GM18505 (cell line): ENCODE results near the gene COA1.
"Not testable (repeated sequence)": the region's sequence is repeated elsewhere in the genome, so short reads cannot be mapped to it uniquely, and the experiment has no call there.

Experiments
- ATAC-seq: cut with Tn5 transposase; IDR thresholded peaks from one replicate; pipeline ENCODE4 v1.9.1; 2021; ENCODE audit not compliant: unreplicated experiment
- POLR2A ChIP-seq: IDR thresholded peaks from 4 replicates; pipeline ENCODE4 v1.6.1; 2011; ENCODE audit warnings: borderline replicate concordance; ENCODE audit not compliant: insufficient read depth, insufficient read length; ENCODE audit errors: extremely low read depth

Gene COA1

DNA sequence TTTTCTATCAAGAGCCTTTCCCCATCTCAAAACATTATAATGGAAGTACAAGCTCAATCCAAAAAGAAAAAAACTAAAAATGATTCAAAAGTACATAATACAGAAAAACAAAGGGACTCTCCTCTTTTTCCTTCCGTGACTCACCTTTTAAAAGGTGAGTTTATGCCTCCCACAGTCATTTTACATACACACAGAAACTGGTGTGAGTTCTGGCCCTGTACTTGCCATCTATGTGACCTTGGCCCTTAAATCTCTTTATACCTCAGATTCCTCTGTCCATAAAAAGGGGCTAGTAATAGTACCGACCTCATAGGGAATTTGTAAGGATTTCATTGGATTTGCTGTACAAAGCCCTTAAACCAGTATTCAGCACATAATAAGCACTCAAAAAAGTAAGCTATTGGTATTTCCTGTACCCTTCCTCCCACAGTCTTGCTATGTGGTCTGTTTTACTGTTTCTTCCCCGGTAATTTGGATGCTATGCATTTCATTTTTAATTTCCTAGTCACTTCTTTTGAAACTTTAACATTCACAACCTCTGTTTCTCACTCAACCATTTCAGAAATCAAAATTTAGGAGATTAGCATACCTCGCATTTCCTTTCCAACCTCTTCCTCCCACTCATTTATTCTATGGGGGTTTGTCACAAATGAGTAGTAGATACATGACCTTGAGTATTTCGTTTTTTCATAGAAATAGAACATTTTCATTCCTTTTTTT, 107.4 kb downstream of the COA1 start:
- TF ChIP-seq POLR2A, result no peak
- ATAC-seq, result no peak

DNA sequence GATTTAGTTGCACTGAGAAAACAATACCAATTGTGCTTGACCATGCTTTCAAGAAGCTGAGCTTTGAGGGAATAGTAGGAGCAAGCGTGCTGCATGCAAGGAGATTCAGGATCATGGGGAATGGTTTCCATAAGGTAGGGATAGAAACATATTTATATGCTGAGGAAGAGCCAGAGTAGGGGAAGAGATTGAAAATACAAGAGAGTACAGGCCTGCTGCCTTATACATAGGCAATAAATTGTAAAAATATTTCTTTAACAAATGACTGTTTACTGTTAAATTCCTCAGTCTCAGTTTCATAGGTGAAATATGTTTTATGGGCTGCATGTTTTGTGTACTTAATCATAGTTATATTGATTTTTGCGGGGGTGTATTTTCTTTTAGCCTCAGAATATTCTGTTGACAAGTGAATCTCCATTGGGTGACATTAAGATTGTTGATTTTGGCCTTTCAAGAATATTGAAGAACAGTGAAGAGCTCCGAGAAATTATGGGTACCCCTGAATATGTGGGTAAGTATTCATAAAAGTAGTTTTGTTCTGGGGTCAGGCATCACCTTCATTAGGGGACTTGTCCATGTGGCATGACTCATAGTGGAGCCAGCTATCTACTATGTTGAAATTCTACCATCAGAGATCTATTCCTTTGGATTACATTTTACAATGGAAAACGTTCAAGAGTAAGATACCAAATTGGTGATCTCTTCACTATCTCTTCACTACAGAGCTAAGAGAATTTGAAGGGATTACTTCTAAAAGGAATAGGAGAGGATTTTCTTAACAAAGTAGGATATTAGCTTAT, 109.9 kb downstream of the COA1 start:
- no peak for TF ChIP-seq POLR2A
- no peak for ATAC-seq

DNA sequence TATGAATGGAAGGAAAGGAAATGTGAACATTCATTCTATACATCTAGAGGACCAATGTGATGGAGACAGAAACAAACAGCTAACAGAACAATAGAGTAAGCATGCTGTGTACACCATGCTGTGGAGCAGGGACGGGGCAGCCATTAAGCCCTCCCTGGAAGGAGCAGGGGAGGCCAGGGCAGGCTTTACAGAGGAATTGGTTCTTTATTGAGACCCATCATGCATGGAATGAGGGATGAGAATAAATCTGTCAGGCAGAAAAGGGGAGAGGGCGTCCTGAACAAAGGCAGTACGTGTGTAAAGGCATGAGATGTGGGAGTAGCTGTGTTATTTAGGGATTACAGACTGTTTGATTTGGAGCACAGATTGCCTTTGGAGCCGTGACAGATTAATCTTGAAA, 111.2 kb downstream of the COA1 start:
- TF ChIP-seq POLR2A, result peak; percentile 38
- no peak for ATAC-seq

DNA sequence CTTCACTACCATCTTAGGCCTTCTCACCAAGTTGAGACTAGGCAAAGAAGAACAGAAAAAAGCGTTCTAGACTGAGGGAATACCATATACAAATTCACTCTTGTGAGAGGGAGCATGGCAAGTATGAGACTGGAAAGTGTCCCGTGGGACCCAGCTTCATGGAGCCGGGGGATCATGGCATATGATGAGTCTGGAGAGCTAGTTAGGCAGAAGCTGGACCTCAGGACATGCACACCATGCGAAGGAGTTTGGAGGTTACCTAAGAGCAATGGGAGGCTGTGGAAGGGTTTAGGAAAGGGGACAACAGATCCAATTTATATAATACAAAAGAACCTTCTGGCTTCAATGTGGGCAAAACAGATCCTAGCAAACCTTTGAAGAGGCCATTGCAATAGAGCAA, 112.3 kb downstream of the COA1 start:
- no peak for TF ChIP-seq POLR2A
- no peak for ATAC-seq

DNA sequence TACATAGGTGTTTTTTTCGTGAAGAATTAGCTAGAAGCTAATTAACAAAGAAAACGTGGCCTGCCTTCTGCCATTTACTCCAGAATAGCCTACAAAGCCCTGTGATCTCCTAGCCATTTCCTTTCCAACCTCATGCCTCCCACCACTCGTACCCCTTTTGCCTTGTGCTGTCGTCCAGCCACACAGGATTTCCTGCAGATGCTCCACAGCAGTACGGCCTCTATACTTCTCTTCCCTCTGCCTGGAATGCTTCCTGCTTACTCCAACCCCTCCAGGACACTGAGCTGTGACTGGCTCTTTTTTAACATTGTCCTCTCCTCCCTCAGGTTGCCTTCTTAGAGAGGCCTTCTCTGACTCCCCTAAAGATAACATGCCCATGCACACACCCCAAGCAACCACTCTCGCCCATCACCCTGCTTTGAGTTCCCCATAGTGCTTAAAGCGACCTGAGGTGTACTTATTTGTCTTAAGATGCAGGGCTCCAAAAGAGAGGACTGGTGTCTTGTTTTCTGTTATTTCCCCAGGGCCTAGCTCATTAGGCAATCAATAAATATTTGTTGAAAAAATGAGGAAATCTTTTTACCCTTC, 113.7 kb downstream of the COA1 start:
- no peak for TF ChIP-seq POLR2A
- ATAC-seq, result no peak

DNA sequence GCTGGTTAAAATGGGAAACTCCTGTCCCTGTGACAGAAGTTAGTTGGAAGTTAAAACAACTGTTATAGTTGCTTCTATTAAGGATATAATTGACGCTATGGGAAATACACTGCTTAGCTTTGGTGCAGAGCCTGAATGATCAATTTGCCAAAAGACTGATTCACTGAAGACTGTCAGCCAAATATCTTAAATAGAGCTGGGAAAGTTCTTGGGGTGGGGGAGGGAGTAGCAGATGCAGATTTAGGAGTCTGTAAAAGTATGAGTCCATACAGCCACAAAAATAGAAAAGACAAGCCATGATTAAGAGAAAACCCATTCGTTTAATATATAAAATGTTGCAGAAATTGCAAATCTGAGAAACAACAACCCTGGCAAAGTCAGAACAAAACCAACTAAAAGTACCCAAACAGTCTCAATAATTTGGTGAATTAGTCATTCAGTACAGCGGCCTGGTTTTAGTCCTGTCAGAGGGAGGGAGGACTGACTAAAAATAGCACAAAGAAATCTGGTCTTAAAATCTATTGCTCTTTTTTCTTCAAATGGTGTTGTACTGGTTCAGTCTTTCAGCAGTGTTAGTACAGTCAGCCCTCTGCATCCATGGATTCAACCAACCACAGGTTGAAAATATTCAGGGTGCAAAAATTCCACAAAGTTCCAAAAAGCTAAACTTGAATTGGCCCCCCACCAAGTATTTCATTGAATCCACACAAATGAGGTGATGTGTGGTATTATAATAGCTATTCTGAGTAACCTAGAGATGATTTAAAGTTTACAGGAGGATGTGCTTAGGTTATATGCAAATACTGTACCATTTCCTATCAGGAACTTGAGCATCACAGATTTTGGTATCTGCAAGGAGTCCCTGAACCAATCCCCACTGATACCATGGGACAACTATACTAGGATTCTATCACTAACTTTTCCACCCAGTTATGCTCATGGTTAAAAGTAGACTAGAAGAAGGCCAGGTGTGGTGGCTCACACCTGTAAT, 116.4 kb downstream of the COA1 start:
- no peak for TF ChIP-seq POLR2A
- ATAC-seq, result no peak

DNA sequence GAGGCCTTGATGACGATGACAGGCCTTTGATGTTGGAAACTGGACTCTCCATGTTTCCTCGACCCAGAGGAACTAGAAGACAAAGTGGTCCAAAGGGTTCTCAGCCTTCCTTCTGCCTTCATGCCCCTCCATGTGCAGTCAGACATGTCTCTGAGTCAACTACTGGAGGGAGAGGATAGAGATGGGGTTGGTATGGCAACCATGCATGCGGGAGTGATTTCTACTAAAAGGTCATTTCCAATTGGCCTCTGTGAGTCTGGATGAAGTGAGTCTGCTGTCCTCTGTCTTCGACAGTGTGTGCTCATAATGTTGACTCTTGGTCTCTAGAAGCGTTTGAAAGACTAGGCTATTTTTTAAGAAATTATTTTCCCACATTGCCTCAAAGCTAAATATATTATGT, 117.2 kb downstream of the COA1 start:
- ATAC-seq, result no peak
- TF ChIP-seq POLR2A, result no peak

DNA sequence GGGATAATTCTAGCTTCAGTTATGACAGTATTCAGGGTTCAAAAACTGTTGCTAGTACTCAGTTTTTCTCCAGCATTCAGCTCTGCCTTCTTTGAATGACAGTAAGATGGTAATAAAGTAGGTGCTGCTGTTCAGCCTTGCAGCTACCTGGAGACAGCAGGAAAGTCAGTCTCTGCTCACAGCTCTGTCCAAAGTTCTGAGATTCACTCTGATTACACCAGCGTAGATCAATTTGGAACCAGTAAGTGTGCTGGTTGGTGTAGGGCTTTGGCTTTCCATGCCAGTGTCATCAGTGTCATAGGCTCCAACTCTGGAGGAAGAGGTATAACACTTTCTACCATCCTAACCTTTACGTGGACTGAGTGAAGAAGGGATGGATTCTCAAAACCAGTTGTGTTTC, 120.2 kb downstream of the COA1 start:
- ATAC-seq, result no peak
- TF ChIP-seq POLR2A, result no peak

DNA sequence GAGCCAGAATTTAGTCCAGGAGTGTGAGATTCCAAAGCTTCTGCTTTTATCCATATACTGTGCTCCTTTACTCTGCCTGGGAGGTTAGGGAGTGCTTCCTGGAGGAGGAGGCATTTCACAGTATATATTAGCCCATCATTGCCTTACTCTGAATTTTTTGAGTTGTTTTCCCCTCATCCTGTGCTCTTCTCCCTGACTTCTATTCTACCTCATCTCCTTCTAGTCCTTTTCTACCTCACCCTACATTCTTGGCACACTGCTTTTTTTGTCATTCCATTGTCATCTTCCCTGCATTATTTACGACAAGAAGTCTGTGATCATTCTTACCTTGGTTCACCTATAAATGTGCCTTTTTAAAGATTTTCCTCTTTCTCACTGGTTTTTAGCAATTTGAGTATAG, 125.1 kb downstream of the COA1 start:
- no peak for ATAC-seq
- TF ChIP-seq POLR2A, result no peak

DNA sequence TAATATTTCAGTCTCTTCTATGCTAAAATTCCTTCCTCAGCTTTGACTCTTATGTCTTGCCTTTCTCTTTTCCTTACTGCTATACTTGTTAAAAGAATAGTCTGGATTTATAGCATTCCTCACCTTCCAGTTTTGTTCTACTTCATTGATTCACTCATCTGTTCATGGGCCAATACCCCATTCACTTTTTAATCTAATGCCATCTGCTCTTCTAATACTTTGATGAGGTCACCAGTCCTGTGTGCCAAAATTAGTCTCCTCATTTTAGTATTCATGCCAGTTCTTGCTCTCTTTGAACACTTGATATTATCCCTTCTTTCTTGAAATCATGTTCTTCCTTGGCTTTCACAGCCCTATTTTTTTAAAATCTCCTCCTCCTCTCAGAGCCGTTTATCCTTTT, 127.1 kb downstream of the COA1 start:
- no peak for TF ChIP-seq POLR2A
- no peak for ATAC-seq

DNA sequence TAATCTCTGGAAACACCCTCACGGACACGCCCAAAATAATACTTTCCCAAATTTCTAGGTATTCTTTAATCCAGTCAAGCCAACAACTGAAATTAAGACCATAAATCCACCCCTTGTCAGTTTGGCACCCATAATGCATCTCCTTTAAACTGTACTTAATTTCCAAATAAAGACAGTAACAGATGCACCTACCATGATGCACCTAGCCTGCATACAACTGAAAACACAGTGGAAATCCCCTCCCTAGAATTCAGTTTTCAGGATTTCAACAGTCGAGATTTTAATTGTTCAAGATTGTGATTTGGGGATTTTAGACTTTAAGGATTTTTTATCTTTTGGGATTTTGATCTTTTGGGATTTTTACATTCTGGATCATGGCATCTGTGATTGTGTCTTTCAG, 129.3 kb downstream of the COA1 start:
- no peak for ATAC-seq

DNA sequence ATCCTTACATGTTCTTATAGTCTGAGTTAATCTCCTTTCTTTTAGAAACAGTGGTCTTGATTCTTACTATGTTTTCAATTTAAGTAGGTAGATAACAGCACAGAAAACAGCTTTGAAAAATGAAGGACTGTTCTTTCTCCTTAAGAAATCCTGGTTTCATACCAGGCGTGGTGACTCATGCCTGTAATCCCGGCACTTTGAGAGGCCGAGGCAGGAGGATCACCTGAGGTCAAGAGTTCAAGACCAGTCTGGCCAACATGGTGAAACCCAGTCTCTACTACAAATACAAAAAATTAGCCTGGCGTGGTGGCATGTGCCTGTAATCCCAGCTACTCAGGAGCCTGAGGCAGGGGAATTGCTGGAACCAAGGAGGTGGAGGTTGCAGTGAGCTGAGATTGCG, 132.9 kb downstream of the COA1 start:
- not testable (repeated sequence) for ATAC-seq

More for the DNA sequence above, 129.3 kb downstream of the COA1 start:
- no peak for TF ChIP-seq POLR2A

DNA sequence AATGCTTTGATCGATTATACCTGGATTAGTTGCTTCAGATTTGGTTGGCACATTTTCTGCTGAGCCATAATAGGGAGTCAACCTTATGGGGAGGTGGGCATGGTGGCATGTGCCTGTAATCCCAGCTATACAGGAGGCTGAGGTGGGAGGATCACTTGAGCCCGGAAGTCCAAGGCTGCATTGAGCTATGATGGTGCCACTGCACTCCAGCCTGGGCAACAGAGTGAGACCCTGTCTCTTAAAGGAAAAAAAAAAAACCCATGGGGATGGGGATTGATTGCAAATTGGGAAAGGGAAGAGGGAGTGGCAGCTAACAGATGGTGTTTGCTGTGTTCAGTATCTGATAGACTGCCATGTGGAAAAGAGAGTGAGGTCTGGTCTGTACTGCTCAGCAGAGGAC, 135.3 kb downstream of the COA1 start:
- ATAC-seq, result no peak
- no peak for TF ChIP-seq POLR2A
